ENCODE measurements around the gene TXK. TPM values are rescaled to one million over a fixed set of nuclear protein-coding genes. Genes with fewer than 3 reads are reported as not detected.

Gene TXK
- total RNA-seq, 1 experiment from 2014 or later, result 0.70 TPM

- TF ChIP-seq, protein P1, sequence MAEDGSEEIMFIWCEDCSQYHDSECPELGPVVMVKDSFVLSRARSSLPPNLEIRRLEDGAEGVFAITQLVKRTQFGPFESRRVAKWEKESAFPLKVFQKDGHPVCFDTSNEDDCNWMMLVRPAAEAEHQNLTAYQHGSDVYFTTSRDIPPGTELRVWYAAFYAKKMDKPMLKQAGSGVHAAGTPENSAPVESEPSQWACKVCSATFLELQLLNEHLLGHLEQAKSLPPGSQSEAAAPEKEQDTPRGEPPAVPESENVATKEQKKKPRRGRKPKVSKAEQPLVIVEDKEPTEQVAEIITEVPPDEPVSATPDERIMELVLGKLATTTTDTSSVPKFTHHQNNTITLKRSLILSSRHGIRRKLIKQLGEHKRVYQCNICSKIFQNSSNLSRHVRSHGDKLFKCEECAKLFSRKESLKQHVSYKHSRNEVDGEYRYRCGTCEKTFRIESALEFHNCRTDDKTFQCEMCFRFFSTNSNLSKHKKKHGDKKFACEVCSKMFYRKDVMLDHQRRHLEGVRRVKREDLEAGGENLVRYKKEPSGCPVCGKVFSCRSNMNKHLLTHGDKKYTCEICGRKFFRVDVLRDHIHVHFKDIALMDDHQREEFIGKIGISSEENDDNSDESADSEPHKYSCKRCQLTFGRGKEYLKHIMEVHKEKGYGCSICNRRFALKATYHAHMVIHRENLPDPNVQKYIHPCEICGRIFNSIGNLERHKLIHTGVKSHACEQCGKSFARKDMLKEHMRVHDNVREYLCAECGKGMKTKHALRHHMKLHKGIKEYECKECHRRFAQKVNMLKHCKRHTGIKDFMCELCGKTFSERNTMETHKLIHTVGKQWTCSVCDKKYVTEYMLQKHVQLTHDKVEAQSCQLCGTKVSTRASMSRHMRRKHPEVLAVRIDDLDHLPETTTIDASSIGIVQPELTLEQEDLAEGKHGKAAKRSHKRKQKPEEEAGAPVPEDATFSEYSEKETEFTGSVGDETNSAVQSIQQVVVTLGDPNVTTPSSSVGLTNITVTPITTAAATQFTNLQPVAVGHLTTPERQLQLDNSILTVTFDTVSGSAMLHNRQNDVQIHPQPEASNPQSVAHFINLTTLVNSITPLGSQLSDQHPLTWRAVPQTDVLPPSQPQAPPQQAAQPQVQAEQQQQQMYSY (CRISPR knock-in tag; IDR thresholded peaks at IDR 0.05), result no peak
These were observed 51.1 kb downstream of the TXK start (continued) for GRCh38 chr4:48082956-48083355.

- ChIA-PET CTCF (no interaction called here), POLR2A (no interaction called here)
- Mint-ChIP-seq H3K4me1 (peaks cover 3% of the 10 kb centered on the region; the same call in 1 of the 2 replicates), H3K9me3 (peaks cover 4% of the 10 kb centered on the region; the same call in 1 of the 2 replicates), H3K27ac (no peak overlapping the region), H3K27me3 (ENCODE audit: low read depth) (no peaks in the 10 kb centered on the region; the same call in 1 of the 2 replicates), H3K36me3 (no peaks in the 10 kb centered on the region), H3K4me3 (no peak overlapping the region)
- DNase-seq (ENCODE audit: low spot score) (no peak), ATAC-seq (no peak)
- TF ChIP-seq, protein P2, sequence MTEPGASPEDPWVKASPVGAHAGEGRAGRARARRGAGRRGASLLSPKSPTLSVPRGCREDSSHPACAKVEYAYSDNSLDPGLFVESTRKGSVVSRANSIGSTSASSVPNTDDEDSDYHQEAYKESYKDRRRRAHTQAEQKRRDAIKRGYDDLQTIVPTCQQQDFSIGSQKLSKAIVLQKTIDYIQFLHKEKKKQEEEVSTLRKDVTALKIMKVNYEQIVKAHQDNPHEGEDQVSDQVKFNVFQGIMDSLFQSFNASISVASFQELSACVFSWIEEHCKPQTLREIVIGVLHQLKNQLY (CRISPR knock-in tag; IDR thresholded peaks at IDR 0.05), result no peak
- TF ChIP-seq, protein P3, sequence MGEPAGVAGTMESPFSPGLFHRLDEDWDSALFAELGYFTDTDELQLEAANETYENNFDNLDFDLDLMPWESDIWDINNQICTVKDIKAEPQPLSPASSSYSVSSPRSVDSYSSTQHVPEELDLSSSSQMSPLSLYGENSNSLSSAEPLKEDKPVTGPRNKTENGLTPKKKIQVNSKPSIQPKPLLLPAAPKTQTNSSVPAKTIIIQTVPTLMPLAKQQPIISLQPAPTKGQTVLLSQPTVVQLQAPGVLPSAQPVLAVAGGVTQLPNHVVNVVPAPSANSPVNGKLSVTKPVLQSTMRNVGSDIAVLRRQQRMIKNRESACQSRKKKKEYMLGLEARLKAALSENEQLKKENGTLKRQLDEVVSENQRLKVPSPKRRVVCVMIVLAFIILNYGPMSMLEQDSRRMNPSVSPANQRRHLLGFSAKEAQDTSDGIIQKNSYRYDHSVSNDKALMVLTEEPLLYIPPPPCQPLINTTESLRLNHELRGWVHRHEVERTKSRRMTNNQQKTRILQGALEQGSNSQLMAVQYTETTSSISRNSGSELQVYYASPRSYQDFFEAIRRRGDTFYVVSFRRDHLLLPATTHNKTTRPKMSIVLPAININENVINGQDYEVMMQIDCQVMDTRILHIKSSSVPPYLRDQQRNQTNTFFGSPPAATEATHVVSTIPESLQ (CRISPR knock-in tag; IDR thresholded peaks at IDR 0.05), result no peak
- TF ChIP-seq IRF2 (CRISPR knock-in tag; IDR thresholded peaks at IDR 0.05; ENCODE audit: borderline replicate concordance, low read depth), result no peak
- no peak for TF ChIP-seq TEAD1 (CRISPR knock-in tag; IDR thresholded peaks at IDR 0.05)
- no peak for TF ChIP-seq TEAD4 (CRISPR knock-in tag; IDR thresholded peaks at IDR 0.05)
- TF ChIP-seq, protein P4, sequence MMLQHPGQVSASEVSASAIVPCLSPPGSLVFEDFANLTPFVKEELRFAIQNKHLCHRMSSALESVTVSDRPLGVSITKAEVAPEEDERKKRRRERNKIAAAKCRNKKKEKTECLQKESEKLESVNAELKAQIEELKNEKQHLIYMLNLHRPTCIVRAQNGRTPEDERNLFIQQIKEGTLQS (CRISPR knock-in tag; conservative IDR thresholded peaks at IDR 0.05), result no peak
- no peak for TF ChIP-seq RELA (CRISPR knock-in tag; IDR thresholded peaks at IDR 0.05; ENCODE audit: borderline replicate concordance)
- no peak for TF ChIP-seq FOXP4 (CRISPR knock-in tag; IDR thresholded peaks at IDR 0.05)
- TF ChIP-seq TP53 (CRISPR knock-in tag; IDR thresholded peaks at IDR 0.05), result no peak
- no peak for TF ChIP-seq IRF1 (CRISPR knock-in tag; IDR thresholded peaks at IDR 0.05)
- TF ChIP-seq NFYB (CRISPR knock-in tag; conservative IDR thresholded peaks at IDR 0.05; ENCODE audit: low read depth), result no peak
- TF ChIP-seq E2F1 (CRISPR knock-in tag; IDR thresholded peaks at IDR 0.05), result no peak
- no peak for TF ChIP-seq ZNF219 (CRISPR knock-in tag; IDR thresholded peaks at IDR 0.05; ENCODE audit: borderline replicate concordance)
- TF ChIP-seq KAT7 (CRISPR knock-in tag; IDR thresholded peaks at IDR 0.05; ENCODE audit: borderline replicate concordance), result no peak
- TF ChIP-seq PREB (CRISPR knock-in tag; IDR thresholded peaks at IDR 0.05; ENCODE audit: borderline replicate concordance), result no peak
- no peak for TF ChIP-seq TCF7 (CRISPR knock-in tag; IDR thresholded peaks at IDR 0.05; ENCODE audit: low read depth)
- TF ChIP-seq ETV6 (CRISPR knock-in tag; IDR thresholded peaks at IDR 0.05), result no peak
- no peak for TF ChIP-seq GTF2I (CRISPR knock-in tag; conservative IDR thresholded peaks at IDR 0.05)
- no peak for TF ChIP-seq PRRX2 (CRISPR knock-in tag; IDR thresholded peaks at IDR 0.05)
- TF ChIP-seq SMAD3 (CRISPR knock-in tag; IDR thresholded peaks at IDR 0.05; ENCODE audit: borderline replicate concordance), result no peak
These were observed 52.9 kb downstream of the TXK start for GRCh38 chr4:48081196-48081595.
